ENCODE results near the gene PCSK2. TPM values are rescaled to one million over a fixed set of nuclear protein-coding genes. Genes with fewer than 3 reads are reported as not detected.

PCSK2 gene
- total and polyA plus RNA-seq, 10 donors = 0.06 to 0.17 (median 0.16) TPM; not detected in 3

DNA sequence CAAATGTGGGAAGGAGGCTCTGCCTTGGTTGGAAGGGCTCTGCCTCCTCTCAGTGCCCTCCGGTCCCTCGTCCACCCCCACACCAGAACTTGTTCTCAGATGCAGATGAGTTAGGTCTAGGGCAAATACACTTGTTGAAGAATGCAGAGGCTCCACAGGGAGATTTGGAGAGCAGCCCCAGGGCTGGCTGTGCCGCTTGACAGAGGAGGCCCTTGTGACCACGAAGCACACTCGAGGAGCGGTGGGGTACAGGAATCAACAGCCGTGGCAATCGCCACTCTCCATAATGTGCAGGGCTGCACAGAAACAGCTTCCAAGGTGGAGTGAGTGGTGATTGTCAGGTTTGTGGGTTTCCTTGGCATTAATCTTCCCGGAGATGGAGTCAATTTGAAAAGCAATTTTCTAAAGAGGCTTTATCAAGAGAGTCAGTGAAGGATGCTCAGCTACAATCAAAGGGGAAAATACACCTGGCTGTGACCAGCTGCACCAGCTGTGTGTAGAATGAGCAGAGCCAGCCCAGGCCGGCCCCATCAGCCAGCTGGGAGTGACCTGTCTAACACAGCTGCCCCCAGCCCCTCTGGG lies 244.9 kb downstream of the PCSK2 start:
- Histone ChIP-seq H3K4me3 (no peak overlapping the region), H3K36me3 (no peaks in the 10 kb centered on the region), H3K9me3 (no peaks in the 10 kb centered on the region), H3K4me1 (no peaks in the 10 kb centered on the region), H3K27me3 (replicated peaks in 1 of 7) (no peaks in the 10 kb centered on the region), H3K27ac (no peak overlapping the region)
- intact Hi-C loops (cut with DNase I; ENCODE audit: low total_unique reads) = no loop called here
- DNase-seq = no peak
- 77 to 90% (median 83%) methylated on average over 10 of the region's 10 CpGs for WGBS, 5 donors
- TF ChIP-seq CTCF (IDR thresholded peaks at IDR 0.05 in 8 of 11, conservative IDR thresholded peaks at IDR 0.05 in 3 of 11) (no peak), POLR2AphosphoS5 (IDR thresholded peaks at IDR 0.05) (no peak), POLR2A (IDR thresholded peaks at IDR 0.05) (no peak)

- intact Hi-C loops (cut with DNase I; ENCODE audit: low total_unique reads) = no loop called here
- no peak overlapping the region for H3K27ac ChIP-seq
- H3K4me3 ChIP-seq = no peak overlapping the region
- no peaks in the 10 kb centered on the region for H3K9me3 ChIP-seq
- H3K36me3 ChIP-seq = no peaks in the 10 kb centered on the region
- TF ChIP-seq CTCF (IDR thresholded peaks at IDR 0.05 in 8 of 11, conservative IDR thresholded peaks at IDR 0.05 in 3 of 11) (no peak), POLR2A (IDR thresholded peaks at IDR 0.05) (no peak), POLR2AphosphoS5 (IDR thresholded peaks at IDR 0.05) (no peak)
- H3K4me1 ChIP-seq = no peaks in the 10 kb centered on the region
- DNase-seq = no peak
- WGBS, 5 donors = 76 to 92% (median 83%) methylated on average over 6 of the region's 6 CpGs
- no peaks in the 10 kb centered on the region for H3K27me3 ChIP-seq (replicated peaks in 1 of 7)
Measured at GRCh38 chr20:17473659-17474058, 246.8 kb downstream of the PCSK2 start.

GRCh38 chr20:17479063-17479657 lies 252.3 kb downstream of the PCSK2 start:
- DNase-seq = no peak
- intact Hi-C loops (cut with DNase I; ENCODE audit: low total_unique reads) = no loop called here
- Histone ChIP-seq H3K4me3 (no peak overlapping the region), H3K4me1 (no peaks in the 10 kb centered on the region), H3K36me3 (no peaks in the 10 kb centered on the region), H3K27me3 (replicated peaks in 1 of 7) (peaks cover 0 to 19% (median 0%) of the 10 kb centered on the region in 7 donors), H3K27ac (no peak overlapping the region), H3K9me3 (no peaks in the 10 kb centered on the region)
- TF ChIP-seq POLR2A (IDR thresholded peaks at IDR 0.05) (no peak), POLR2AphosphoS5 (IDR thresholded peaks at IDR 0.05) (no peak), CTCF (IDR thresholded peaks at IDR 0.05 in 8 of 11, conservative IDR thresholded peaks at IDR 0.05 in 3 of 11) (no peak)
- WGBS, 5 donors = 90 to 96% (median 93%) methylated on average over 23 of the region's 23 CpGs

DNA sequence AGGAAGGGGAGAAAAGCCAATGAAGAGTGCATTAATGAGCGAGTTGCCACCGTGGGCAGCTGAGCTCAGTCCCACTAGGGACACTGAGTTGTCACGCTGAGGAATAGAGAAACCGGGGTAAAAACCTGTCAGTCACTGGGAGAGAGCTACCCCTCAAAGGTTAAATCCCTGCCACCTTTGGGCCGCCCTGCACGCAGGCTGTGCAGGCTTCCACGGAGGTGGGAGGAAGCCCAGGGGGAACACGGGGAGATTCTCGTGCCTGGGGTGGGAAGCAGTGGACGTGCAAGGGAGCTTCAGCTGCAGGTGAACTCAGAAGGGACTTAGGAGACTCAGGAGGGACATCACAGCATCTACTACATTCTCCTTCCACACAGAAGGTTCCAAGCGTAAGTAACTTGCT lies 253.9 kb downstream of the PCSK2 start:
- peaks cover 0 to 19% (median 0%) of the 10 kb centered on the region in 7 donors for H3K27me3 ChIP-seq (replicated peaks in 1 of 7)
- no peak overlapping the region for H3K27ac ChIP-seq
- no peaks in the 10 kb centered on the region for H3K4me1 ChIP-seq
- no peaks in the 10 kb centered on the region for H3K36me3 ChIP-seq
- DNase-seq = no peak
- TF ChIP-seq POLR2AphosphoS5 (IDR thresholded peaks at IDR 0.05) (no peak), POLR2A (IDR thresholded peaks at IDR 0.05) (no peak), CTCF (IDR thresholded peaks at IDR 0.05 in 8 of 11, conservative IDR thresholded peaks at IDR 0.05 in 3 of 11) (no peak)
- 85 to 91% (median 88%) methylated on average over 11 of the region's 11 CpGs for WGBS, 5 donors
- H3K4me3 ChIP-seq = no peak overlapping the region
- H3K9me3 ChIP-seq = no peaks in the 10 kb centered on the region
- intact Hi-C loops (cut with DNase I; ENCODE audit: low total_unique reads) = no loop called here

Measured in spleen (tissue), 11 donors.